Measurements from ENCODE around the gene MIP.
"Not testable (repeated sequence)": the region's sequence is repeated elsewhere in the genome, so short reads cannot be mapped to it uniquely, and the experiment has no call there.

The MIP gene

GRCh38 chr12:56410768-56411167 lies 43.7 kb downstream of the MIP start:
- DNase-seq (ENCODE audit: low read depth) = no peak

DNA sequence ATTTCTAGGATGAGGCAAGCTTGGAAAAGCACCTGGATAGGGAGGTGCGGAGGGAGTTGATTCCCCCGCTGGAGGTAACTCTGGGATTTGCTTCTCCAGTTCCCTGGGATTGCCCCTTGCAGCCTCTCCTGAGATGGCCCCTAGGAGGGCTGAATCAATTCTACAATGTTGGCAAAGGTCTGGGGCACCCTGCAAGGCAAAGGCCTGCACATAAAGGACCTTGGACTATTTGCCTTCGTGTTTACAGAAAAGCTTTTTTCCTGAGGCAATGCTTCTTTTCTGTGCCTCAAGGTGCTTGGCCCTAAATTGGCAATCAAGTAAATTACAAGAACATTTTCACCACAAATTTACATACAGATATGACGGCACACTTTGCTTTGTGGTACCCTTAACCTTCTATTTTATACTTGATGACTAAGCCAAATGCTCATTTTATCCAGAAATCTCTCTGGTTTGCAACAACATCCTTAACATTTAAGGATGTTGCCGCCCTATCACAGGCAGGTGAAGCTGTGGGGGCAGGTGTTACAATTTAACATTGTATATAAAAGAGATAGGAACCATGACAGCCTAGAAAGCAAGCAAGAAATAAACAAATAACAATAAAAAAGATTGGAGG lies 45.5 kb downstream of the MIP start:
- no peak for DNase-seq (ENCODE audit: low read depth)

DNA sequence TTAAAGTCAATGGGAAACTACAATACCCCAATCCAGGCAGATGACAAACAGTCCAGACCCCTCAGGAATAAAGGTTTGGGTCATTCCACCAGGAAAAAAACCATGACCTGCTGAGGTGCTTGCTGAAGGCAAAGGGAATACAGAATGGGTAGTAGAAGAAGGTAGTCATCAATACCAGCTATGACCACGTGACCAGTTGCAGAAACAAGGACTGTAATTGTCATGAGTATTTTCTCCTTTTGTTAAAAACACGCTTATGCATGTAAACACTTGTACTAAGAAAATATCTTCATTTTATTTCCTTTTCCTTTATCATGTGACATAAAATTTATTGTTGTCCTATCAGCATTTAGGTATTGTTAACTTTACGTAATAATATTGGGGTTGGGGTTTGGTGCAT lies 50.2 kb downstream of the MIP start:
- DNase-seq (ENCODE audit: low read depth) = not testable (repeated sequence)

GRCh38 chr12:56401612-56402011 lies 52.8 kb downstream of the MIP start:
- DNase-seq (ENCODE audit: low read depth) = not testable (repeated sequence)

DNA sequence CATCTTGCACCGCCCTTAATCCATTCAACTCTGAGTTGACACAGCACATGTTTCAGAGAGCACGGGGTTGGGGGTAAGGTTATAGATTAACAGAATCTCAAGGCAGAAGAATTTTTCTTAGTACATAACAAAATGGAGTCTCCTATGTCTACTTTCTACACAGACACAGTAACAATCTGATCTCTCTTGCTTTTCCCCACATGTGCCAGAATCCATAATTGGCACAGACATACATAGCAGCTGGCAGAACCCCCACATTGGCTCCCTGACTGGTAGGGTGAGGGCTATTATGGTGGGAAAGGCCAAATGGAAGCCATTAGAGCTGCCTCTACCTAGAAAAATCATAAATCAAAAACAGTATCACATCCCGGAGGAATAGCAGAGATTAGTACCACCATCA lies 53.3 kb downstream of the MIP start:
- not testable (repeated sequence) for DNase-seq (ENCODE audit: low read depth)

All from stimulated activated CD8-positive, alpha-beta memory T cell treated with anti-CD3 and anti-CD28 coated beads, Interleukin-12 subunit alpha, Interleukin-12 subunit beta, amount 100 ng/mL, for 1 hour (primary cell).